NCI-H1105 treated with DMSO at 0.1 percent for 48 hours (cell line): Measurements from ENCODE around the gene ZNF784.
A peak's percentile ranks its signal among the peaks of the same experiment; 100 is the strongest.
"Not testable (repeated sequence)": the region's sequence is repeated elsewhere in the genome, so short reads cannot be mapped to it uniquely, and the experiment has no call there.

Source experiments
- DNase-seq: peaks from one replicate; lab custom pipeline; 2025; lab: John Stamatoyannopoulos, UW

Gene ZNF784

GRCh38 chr19:55583897-55584296 is 40.5 kb downstream of the ZNF784 start:
- DNase-seq, result not testable (repeated sequence)

DNA sequence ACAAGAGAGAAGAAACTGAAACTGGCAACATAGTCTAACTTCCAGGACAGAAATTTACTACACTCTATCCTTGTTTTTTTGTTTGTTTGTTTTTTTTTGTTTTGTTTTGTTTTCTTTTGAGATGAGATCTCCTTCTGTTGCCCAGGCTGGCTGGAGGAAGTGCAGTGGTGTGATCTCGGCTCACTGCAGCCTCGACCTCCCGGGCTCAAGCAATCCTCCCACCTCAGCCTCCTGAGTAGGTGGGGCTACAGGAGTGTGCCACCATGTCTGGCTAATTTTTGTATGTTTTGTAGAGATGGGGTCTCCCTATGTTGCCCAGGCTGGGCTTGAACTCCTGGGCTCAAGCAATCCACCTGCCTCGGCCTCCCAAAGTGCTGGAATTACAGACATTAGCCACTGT is 42.1 kb downstream of the ZNF784 start:
- DNase-seq, result not testable (repeated sequence)

- DNase-seq, result no peak
Observed at GRCh38 chr19:55581823-55582223, 42.5 kb downstream of the ZNF784 start.

DNA sequence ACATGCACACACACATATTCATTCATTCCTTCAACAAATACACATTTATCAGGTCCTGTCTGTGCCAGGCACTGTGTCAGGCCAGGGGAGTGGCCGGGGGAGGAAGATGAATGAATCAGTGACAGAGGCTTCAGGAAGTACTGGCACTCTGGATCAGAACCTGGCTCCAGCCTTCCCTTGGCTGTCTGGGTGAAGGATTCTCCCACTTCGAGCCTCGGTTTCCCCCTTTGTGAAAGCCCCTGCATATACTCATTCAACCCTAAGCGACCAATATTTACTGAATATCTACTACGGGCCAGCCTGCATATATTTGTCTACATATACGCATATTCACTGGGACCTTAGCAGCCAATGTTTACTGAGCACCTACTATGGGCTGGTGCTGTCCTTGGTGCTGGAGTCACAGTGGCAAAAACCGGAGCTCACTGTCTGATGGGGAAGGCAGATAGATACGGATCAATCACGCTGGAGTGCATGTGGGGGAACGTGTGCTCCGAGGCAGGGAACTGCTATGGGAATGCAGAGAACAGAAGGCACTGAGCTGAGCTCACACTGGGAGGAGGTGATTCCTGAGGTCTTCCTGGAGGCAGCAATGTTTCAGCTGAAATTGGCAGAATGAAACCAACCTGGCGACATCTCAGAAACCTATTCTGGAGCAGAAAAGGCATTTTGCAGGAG is 43.1 kb downstream of the ZNF784 start:
- DNase-seq, result no peak

DNA sequence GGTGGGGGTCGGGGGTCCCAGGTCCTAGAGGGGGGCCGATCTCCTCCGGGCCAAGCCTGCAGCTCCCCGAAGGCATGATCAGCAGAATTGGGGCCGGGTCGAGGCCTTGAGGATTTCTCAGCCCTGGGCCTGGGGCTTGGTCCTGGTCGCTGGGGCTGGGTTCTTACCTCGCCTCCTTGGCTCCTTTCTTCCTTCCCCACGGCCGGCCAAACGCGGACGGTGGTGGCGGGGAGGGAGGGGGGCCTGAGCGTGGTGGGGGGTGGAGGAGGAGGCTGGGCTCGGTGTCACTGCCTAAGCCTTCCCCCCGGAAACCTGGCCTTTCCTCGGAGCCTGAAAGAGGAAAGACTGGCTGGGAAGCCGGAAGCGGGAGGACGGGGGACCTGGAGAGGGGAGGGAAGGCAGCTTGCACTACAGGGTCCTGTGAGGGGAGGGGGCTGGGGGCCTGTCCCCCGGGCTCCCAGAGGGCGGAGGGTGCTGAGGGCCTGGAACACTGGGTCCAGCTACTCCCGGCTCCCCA is 43.7 kb downstream of the ZNF784 start, which contains the start of gene ZNF579:
Gene ZNF579 (minus strand): TSS at position 221 of the 517 bp plus-strand sequence. CDS start 1,209 bp downstream, outside the sequence.
- DNase-seq, result peak; percentile 89

DNA sequence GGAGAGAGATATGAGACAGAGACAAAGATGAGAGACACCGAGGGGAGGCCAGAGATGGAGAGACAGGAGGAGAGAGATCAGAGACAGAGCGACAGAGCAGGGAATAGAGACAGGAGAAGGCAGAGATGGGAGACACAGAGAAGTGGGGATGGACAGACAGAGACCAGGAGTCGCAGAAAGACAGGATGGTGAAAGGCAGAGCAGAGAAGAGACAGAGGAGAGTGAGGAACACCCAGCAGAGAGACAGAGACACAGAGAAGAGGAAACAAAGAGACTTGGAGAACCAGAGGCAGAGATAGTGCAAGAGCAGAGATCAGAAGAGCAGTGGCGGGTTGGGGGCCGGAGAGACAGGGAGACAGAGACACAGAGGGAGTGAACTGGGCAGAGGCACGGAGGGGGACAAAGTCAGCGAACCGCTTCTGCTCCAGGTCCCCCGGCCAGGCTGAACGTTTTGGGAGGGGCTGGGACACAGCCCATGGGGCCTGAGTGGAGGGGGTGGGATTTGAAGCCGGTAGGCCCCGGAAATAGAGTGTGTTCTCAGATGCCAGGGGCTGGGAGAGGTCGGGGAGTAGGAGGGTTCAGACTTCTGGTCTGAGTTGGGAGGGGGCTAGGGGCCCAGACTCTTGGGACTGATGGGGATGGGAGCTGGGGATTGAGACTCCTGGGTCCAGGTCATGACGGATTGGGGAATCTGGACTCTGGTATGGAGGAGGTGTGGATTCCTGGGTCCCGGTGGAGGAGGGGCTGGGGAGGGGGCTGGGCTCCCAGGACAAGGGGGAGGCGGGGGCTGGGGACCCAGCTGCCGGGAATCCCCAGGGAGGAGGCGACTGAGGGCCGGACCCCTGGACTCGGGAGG is 44.4 kb downstream of the ZNF784 start:
- no peak for DNase-seq

DNA sequence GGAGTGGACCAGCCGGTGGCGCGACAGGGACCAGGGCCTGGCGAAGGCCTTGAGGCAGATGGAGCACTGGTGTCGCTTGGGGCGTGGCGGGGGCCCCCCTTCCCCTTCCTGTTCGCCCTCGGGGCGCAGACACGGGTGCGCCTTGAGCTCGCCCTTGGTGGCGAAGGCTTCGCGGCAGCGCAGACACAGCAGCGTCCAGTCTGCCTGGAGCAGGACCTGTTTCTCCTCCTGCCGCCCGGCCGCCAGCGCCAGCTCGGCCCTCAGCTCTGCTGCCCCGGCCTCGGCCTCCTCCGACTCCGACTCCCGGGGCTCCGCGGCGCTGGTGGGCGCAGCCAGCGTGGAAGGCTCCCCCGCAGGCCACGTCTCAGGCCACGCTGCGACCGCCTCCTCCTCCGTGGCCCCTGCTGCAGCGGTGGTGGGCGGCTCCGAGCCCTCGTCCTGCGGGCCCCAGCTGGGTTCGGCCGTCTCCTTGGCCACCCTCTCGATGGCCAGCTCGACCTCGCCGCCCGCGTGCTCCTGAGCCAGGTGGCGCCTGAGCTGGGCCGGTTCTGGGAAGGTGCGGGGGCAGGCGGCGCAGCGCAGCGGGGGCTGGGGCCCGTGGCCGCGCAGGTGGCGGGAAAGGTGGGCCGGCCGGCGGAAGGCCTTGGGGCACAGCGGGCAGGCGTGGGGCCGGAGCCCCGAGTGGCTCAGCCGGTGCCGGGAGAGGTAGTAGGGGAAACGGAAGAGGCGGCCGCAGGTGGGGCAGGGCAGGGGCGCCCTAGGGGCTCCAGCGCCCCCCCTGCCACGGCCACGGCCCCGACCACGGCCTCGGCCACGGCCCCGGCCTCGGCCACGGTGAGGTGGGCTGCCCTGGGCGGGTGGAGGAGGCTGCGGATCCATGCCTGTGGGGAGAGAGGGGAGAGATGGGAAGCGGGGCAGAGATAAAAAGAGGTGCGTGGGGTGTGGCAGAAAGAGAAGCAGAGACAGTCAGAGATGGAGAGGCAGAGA is 45.3 kb downstream of the ZNF784 start:
- no peak for DNase-seq

DNA sequence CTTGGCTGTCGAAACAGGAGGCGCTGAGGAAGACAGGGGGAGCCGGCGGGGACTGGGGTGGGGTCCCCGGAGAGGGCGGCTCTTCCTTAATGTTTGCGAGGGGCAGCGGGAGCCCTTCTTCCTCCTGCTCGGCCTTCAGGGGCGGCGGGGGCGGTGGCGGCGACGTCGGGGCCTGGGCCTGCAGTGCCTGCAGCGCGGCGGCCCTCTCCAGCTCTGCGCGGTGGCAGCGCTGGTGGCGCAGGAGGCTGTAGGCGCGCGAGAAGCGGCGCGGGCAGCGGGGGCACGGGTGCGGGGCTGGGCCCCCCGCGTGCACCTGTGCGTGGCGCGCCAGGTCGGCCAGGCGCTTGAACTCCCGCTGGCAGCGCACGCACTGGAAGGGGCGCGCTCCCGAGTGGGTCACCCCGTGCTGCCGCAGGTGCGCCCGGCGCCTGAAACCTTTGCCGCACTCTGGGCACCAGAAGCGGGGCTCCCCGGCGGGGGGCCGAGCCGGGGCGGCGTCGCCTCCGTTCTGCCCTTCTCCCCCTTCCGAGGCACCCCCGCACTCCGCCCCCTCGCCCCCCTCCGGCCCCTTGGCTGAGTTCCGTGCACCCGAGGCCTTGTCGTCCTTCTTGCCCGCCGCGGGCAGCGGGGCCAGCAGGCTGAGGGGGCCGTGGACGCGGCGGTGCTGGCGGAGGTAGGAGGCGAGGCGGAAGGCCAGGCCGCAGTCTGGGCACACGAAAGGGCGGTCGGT is 46.2 kb downstream of the ZNF784 start:
- no peak for DNase-seq

GRCh38 chr19:55576746-55577145 is 47.6 kb downstream of the ZNF784 start:
- no peak for DNase-seq

GRCh38 chr19:55573929-55574328 is 50.4 kb downstream of the ZNF784 start:
- not testable (repeated sequence) for DNase-seq
